Retinal pigment epithelial cell (primary cell): ENCODE measurements around the gene CHAT.

Experiments
- DNase-seq: peaks from one replicate; pipeline ENCODE4 v3.0.0-alpha.2; 2010; ENCODE audit warnings: low read depth
- H3K4me3 ChIP-seq: 2 replicates; pipeline ENCODE4 v1.5.1; 2011; ENCODE audit warnings: mild to moderate bottlenecking, low read length, control low read depth, moderate library complexity
- CTCF ChIP-seq: conservative IDR thresholded peaks from 2 replicates; pipeline ENCODE4 v1.5.1; 2011; ENCODE audit warnings: low read depth, low read length, control low read depth, inconsistent platforms

Gene CHAT

GRCh38 chr10:49611816-49612512 lies 1.9 kb upstream of the CHAT start:
- no peak for TF ChIP-seq CTCF
- no peak for DNase-seq
- H3K4me3 ChIP-seq = no peak overlapping the region

GRCh38 chr10:49612513-49613164 lies 1.2 kb upstream of the CHAT start:
- DNase-seq = no peak
- TF ChIP-seq CTCF = peak; percentile 2
- H3K4me3 ChIP-seq = no peak overlapping the region

- H3K4me3 ChIP-seq = no peak overlapping the region
- no peak for DNase-seq
- no peak for TF ChIP-seq CTCF
These were observed 514 bp upstream of the CHAT start for GRCh38 chr10:49613165-49613881.

GRCh38 chr10:49614242-49615198 lies 683 bp downstream of the CHAT start:
- no peak overlapping the region for H3K4me3 ChIP-seq
- no peak for TF ChIP-seq CTCF
- DNase-seq = no peak

- TF ChIP-seq CTCF = no peak
- DNase-seq = no peak
- H3K4me3 ChIP-seq = no peak overlapping the region
These were observed 1.4 kb downstream of the CHAT start for GRCh38 chr10:49615213-49615612.

GRCh38 chr10:49615721-49616120 lies 1.9 kb downstream of the CHAT start:
- no peak for DNase-seq
- TF ChIP-seq CTCF = no peak
- H3K4me3 ChIP-seq = no peak overlapping the region
